Small intestine (tissue), 7 donors: ENCODE data around the gene DAPK2. TPM values are rescaled to one million over a fixed set of nuclear protein-coding genes. Genes with fewer than 3 reads are reported as not detected.

Experiments
- DNase-seq, 2 donors: peaks; one replicate each; pipeline versions ENCODE4 v3.0.0 to v3.0.0-alpha.2; 2013
- FAIRE-seq: peaks from 2 replicates; lab custom pipeline; 2012; peaks lifted over from hg19 to GRCh38; lab: Jason Lieb, UNC
- H3K27ac ChIP-seq, 3 donors: one replicate each; pipeline ENCODE4 v1.5.1; 2013; ENCODE audit warnings: low read length in 2 of 3, mild to moderate bottlenecking in 2 of 3, control low read depth in 1 of 3, inconsistent platforms in 1 of 3, low read depth in 1 of 3, moderate library complexity in 1 of 3
- H3K27me3 ChIP-seq, 3 donors: one replicate each; pipeline ENCODE4 v1.6.1; 2013; ENCODE audit warnings: low read length in 3 of 3, inconsistent platforms in 1 of 3; ENCODE audit not compliant: control insufficient read depth in 3 of 3, insufficient read depth in 3 of 3
- H3K36me3 ChIP-seq, 3 donors: one replicate each; pipeline ENCODE4 v1.6.1; 2013; ENCODE audit warnings: low read length in 3 of 3, inconsistent platforms in 1 of 3, low read depth in 1 of 3, mild to moderate bottlenecking in 1 of 3, moderate library complexity in 1 of 3; ENCODE audit not compliant: control insufficient read depth in 3 of 3, insufficient read depth in 2 of 3
- H3K4me1 ChIP-seq, 3 donors: one replicate each; pipeline ENCODE4 v1.6.1; 2013; ENCODE audit warnings: low read length in 2 of 3, inconsistent platforms in 1 of 3, low read depth in 1 of 3, mild to moderate bottlenecking in 1 of 3, moderate library complexity in 1 of 3; ENCODE audit not compliant: control insufficient read depth in 3 of 3, insufficient read depth in 2 of 3
- H3K4me3 ChIP-seq, 3 donors: one replicate each; pipeline ENCODE4 v1.5.1; 2013; ENCODE audit warnings: low read length in 3 of 3, control low read depth in 1 of 3, inconsistent platforms in 1 of 3, low read depth in 1 of 3, mild to moderate bottlenecking in 1 of 3, moderate library complexity in 1 of 3
- H3K9me3 ChIP-seq, 2 donors: one replicate each; pipeline ENCODE4 v1.6.1; 2013; ENCODE audit warnings: low read depth in 1 of 2, low read length in 1 of 2; ENCODE audit not compliant: control insufficient read depth in 2 of 2, insufficient read depth in 1 of 2
- WGBS, 3 donors: extraction: QIAGEN DNeasy Blood & Tissue Kit; methylation state at CpG; one replicate each; pipeline ENCODE4 v1.1.7; 2013; 5-methylcytosine and 5-hydroxymethylcytosine counted together
- polyA plus RNA-seq, 4 donors: library from polyadenylated mRNA; stranded (reverse) in 3 of 4; unstranded in 1 of 4; fragments of 200-250 nt in 3 of 4; fragments of 120-200 nt in 1 of 4; gene quantifications; one replicate each; pipeline versions ENCODE4 v1.2.1 to v1.2.3, GENCODE V29; 2013
- donor health status: healthy with polysubstance abuse.
- donor health status: control.
- donor health status: control.
- donor health status: Bipolar disorder and iron deficiency.
- donor health status: healthy.

DAPK2 gene
- polyA plus RNA-seq, 4 donors = 10.3 to 91.6 (median 47.5) TPM

- H3K27ac ChIP-seq = no peak overlapping the region
- no peak for DNase-seq
- no peaks in the 10 kb centered on the region for H3K27me3 ChIP-seq
- peaks cover 0 to 4% of the 10 kb centered on the region in 2 donors for H3K9me3 ChIP-seq
- no peaks in the 10 kb centered on the region for H3K4me1 ChIP-seq
- 72 to 84% (median 75%) methylated on average over 4 to 5 of the region's 5 CpGs for WGBS, 3 donors
- FAIRE-seq = no peak
- H3K36me3 ChIP-seq = no peaks in the 10 kb centered on the region
- no peak overlapping the region for H3K4me3 ChIP-seq
These were observed 168.5 kb downstream of the DAPK2 start for GRCh38 chr15:63877713-63878271.

DNA sequence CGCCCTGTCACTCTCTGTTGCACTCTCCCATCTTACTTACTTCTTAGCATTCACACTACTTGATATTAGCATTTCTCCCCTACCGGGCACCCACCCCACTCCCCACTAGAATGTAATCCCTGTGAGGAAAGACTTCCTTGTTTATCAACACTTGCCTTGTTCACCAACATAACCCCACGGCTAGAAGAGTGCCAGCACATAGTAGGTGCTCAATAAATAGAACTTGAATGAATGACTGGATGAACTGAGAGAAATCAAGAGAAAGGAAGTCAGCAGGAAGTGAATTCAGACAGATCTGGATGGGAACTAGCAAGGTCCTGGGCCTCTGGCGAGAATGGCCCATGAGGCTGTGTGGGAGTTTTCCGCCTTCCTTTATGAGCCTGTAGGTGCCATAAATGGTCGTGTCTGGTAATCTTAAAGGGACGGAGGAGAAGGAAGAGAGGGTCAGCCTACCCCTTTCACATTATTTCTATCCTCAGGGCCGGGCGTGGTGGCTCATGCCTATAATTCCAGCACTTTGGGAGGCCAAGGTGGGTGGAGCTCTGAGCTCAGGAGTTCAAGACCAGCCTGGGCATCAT is 170.1 kb downstream of the DAPK2 start:
- no peak for DNase-seq
- Histone ChIP-seq H3K9me3 (peaks cover 0 to 6% of the 10 kb centered on the region in 2 donors), H3K27me3 (no peaks in the 10 kb centered on the region), H3K36me3 (no peaks in the 10 kb centered on the region), H3K4me3 (no peak overlapping the region), H3K27ac (no peak overlapping the region), H3K4me1 (no peaks in the 10 kb centered on the region)
- no peak for FAIRE-seq
- 57 to 71% (median 65%) methylated on average over 9 of the region's 9 CpGs for WGBS, 3 donors

GRCh38 chr15:63874616-63875015 is 171.7 kb downstream of the DAPK2 start:
- WGBS, 3 donors = 65 to 79% (median 76%) methylated on average over 4 of the region's 4 CpGs
- Histone ChIP-seq H3K36me3 (no peaks in the 10 kb centered on the region), H3K9me3 (peaks cover 0 to 6% of the 10 kb centered on the region in 2 donors), H3K27me3 (no peaks in the 10 kb centered on the region), H3K27ac (no peak overlapping the region), H3K4me1 (no peaks in the 10 kb centered on the region), H3K4me3 (no peak overlapping the region)
- no peak for FAIRE-seq
- no peak for DNase-seq

GRCh38 chr15:63872759-63873510 is 173.3 kb downstream of the DAPK2 start:
- H3K36me3 ChIP-seq = no peaks in the 10 kb centered on the region
- no peak overlapping the region for H3K27ac ChIP-seq
- H3K9me3 ChIP-seq = peaks cover 0 to 6% of the 10 kb centered on the region in 2 donors
- DNase-seq (no peak), FAIRE-seq (no peak)
- WGBS, 3 donors = 82 to 93% (median 88%) methylated on average over 8 of the region's 8 CpGs
- no peaks in the 10 kb centered on the region for H3K4me1 ChIP-seq
- no peak overlapping the region for H3K4me3 ChIP-seq
- H3K27me3 ChIP-seq = no peaks in the 10 kb centered on the region

GRCh38 chr15:63870487-63871209 is 175.6 kb downstream of the DAPK2 start:
- Histone ChIP-seq H3K27ac (no peak overlapping the region), H3K9me3 (peaks cover 0 to 6% of the 10 kb centered on the region in 2 donors), H3K4me1 (no peaks in the 10 kb centered on the region), H3K27me3 (no peaks in the 10 kb centered on the region), H3K4me3 (no peak overlapping the region), H3K36me3 (no peaks in the 10 kb centered on the region)
- no peak for FAIRE-seq
- peak; percentile 29 to 88 for DNase-seq
- 58 to 80% (median 62%) methylated on average over 6 of the region's 6 CpGs for WGBS, 3 donors

DNA sequence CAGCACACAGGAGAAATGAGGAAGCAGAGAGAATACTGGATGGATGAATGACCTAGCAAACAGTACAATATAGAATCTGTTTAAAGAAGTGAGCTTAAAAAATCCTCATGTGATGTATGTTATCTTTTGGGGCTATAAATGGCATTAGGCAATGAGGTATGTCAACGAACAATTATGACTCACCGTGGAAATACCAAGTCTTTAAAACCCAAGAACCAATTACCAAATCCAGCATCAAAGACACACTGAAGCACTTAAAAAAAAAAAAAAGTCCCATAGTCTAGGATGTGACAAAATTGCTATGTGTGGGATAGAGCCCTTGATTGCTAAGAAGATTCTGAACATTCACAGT is 176.3 kb downstream of the DAPK2 start:
- Histone ChIP-seq H3K36me3 (no peaks in the 10 kb centered on the region), H3K27ac (no peak overlapping the region), H3K9me3 (peaks cover 0 to 6% of the 10 kb centered on the region in 2 donors), H3K4me3 (no peak overlapping the region), H3K4me1 (no peaks in the 10 kb centered on the region), H3K27me3 (no peaks in the 10 kb centered on the region)
- no peak for FAIRE-seq
- DNase-seq = peak in 1 of 2 donors; percentile 36
- 2 to 31% (median 15%) methylated on average over 2 of the region's 2 CpGs for WGBS, 3 donors

- no peak overlapping the region for H3K4me3 ChIP-seq
- no peaks in the 10 kb centered on the region for H3K27me3 ChIP-seq
- WGBS, 3 donors = 56 to 71% (median 57%) methylated on average over 2 of the region's 2 CpGs
- no peaks in the 10 kb centered on the region for H3K36me3 ChIP-seq
- no peaks in the 10 kb centered on the region for H3K4me1 ChIP-seq
- DNase-seq (no peak), FAIRE-seq (no peak)
- no peak overlapping the region for H3K27ac ChIP-seq
- peaks cover 0 to 6% of the 10 kb centered on the region in 2 donors for H3K9me3 ChIP-seq
These were observed 176.8 kb downstream of the DAPK2 start for GRCh38 chr15:63869371-63870042.

DNA sequence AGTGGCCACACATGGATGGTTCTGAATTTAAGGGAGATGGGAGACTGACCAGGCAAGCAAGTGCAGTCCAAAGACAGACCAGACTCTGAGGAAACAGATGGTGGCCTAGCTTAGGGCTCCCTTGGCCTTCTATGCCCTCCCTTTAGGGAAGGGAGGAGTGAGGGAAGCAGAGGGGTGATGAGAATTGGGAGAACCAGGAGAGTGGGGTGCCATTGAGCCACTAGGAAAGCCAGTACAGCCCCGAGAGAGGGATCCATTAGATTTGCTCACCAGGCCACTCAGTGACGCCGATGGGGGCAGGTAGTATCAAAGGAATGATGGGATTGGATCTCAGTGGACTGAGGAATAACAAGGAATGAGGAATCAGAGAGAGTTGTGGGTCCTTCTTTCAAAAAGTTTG is 182.1 kb downstream of the DAPK2 start:
- Histone ChIP-seq H3K36me3 (no peaks in the 10 kb centered on the region), H3K9me3 (peaks cover 0 to 2% of the 10 kb centered on the region in 2 donors), H3K4me1 (no peaks in the 10 kb centered on the region), H3K27me3 (no peaks in the 10 kb centered on the region), H3K4me3 (no peak overlapping the region), H3K27ac (no peak overlapping the region)
- WGBS, 3 donors = 75 to 88% (median 77%) methylated on average over 3 of the region's 3 CpGs
- FAIRE-seq = no peak
- DNase-seq = no peak
